ENCODE results near the gene PIM3.

The PIM3 gene
- long read RNA-seq, donor 1, transcript PIM3-201 (6 exons, 2,369 nt) = major isoform, 12 of 48 reads
- long read RNA-seq, donor 1, partial matches to known transcripts = 36 of 48 reads
- long read RNA-seq, donor 1, other reads (novel, unspliced or antisense) = 0 of 48 reads
- long read RNA-seq, donor 2, transcript PIM3-201 (6 exons, 2,369 nt) = major isoform, 10 of 30 reads
- long read RNA-seq, donor 2, partial matches to known transcripts = 20 of 30 reads
- long read RNA-seq, donor 2, other reads (novel, unspliced or antisense) = 0 of 30 reads
- long read RNA-seq, donor 3, transcript PIM3-201 (6 exons, 2,369 nt) = major isoform, 8 of 8 reads
- long read RNA-seq, donor 3, partial matches to known transcripts = 0 of 8 reads
- long read RNA-seq, donor 3, other reads (novel, unspliced or antisense) = 0 of 8 reads
- long read RNA-seq, donor 4, transcript PIM3-201 (6 exons, 2,369 nt) = major isoform, 6 of 6 reads
- long read RNA-seq, donor 4, partial matches to known transcripts = 0 of 6 reads
- long read RNA-seq, donor 4, other reads (novel, unspliced or antisense) = 0 of 6 reads
- long read RNA-seq, donor 5, transcript PIM3-201 (6 exons, 2,369 nt) = major isoform, 23 of 23 reads
- long read RNA-seq, donor 5, partial matches to known transcripts = 0 of 23 reads
- long read RNA-seq, donor 5, other reads (novel, unspliced or antisense) = 0 of 23 reads
- long read RNA-seq, donor 6, transcript PIM3-201 (6 exons, 2,369 nt) = major isoform, 15 of 15 reads
- long read RNA-seq, donor 6, partial matches to known transcripts = 0 of 15 reads
- long read RNA-seq, donor 6, other reads (novel, unspliced or antisense) = 0 of 15 reads
- long read RNA-seq, donor 7, transcript PIM3-201 (6 exons, 2,369 nt) = major isoform, 17 of 44 reads
- long read RNA-seq, donor 7, partial matches to known transcripts = 27 of 44 reads
- long read RNA-seq, donor 7, other reads (novel, unspliced or antisense) = 0 of 44 reads
- long read RNA-seq, donor 8, transcript PIM3-201 (6 exons, 2,369 nt) = major isoform, 8 of 8 reads
- long read RNA-seq, donor 8, partial matches to known transcripts = 0 of 8 reads
- long read RNA-seq, donor 8, other reads (novel, unspliced or antisense) = 0 of 8 reads

GRCh38 chr22:49960159-49961004, at the start of gene PIM3:
PIM3 (plus strand) TSS chr22:49960772; CDS start chr22:49960948, 176 bp downstream.
- peak; percentile 96 for DNase-seq

DNA sequence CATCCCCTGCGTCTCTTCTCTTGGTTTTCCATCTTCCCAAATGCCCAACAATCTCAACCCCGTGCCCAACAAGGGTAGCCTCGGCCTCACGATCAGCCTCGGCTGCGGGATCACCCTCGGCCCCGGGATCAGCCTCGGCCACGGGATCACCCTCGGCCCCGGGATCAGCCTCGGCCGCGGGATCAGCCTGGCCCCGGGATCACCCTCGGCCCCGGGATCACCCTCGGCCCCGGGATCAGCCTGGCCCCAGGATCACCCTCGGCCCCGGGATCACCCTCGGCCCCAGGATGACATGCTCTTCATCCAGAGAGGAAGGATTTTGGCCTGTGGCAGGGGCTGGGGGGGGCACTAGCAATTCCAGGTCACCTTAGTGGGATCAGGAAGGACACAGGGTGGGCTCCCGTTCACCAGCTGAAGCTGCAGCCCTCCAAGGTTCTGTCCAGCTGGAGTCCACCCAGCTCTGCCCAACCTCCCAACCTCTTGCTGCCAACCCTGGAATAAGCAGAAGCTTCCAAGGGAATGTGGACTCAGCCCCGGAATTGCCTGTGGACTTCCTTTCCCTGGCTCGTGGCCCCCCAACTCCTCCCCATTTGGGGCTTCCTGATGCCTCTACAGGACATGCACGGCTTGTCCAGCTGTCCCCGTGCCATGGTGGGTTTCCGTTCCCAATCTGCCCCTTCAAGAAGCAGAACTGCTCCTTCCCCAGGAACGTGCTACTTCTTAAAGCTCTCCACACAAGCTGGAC, 48.5 kb upstream of the PIM3 start:
- DNase-seq = no peak

DNA sequence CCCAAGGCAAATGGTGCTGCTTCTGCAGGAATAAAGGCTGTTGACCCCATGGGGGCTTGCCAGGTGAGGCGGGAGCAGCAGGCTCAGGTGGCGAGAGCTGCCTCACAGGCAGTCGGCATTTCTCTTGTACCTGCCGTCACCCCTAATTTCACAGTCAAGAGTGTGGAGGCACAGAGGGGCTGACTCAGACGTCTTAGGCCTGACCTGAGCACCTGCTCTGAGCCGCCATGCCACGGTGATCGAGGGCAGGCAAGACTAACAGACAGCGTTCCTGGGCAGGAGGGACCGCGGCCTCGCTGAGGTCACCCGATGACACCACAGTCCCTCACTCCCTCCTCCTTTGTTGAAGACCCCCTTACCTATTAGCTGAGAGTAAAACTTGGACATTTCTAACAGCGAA, 47.5 kb upstream of the PIM3 start:
- DNase-seq = no peak

- no peak for DNase-seq
Measured at GRCh38 chr22:49913446-49913845, 47.1 kb upstream of the PIM3 start.

DNA sequence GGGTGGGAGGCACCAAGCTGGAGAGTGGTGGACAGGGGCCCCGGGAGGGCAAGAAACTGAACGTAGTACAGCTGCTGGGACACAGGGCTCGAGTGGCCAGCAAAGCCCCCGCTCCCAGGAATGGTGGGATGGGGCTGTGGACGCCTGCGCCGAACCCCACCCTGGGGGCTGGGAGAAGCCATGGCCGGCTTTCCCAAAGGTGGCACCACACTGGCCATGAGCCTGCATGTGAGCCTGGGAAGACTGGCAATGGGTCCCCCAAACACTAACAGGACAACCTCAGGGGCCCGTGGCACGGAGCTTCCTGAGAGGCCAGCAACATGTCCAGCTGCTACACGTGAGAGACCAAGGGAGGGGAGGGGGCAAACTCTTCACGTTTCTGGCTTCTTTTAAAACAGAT, 46.3 kb upstream of the PIM3 start:
- no peak for DNase-seq

- DNase-seq = no peak
Measured at GRCh38 chr22:49915610-49916009, 45.0 kb upstream of the PIM3 start.

DNA sequence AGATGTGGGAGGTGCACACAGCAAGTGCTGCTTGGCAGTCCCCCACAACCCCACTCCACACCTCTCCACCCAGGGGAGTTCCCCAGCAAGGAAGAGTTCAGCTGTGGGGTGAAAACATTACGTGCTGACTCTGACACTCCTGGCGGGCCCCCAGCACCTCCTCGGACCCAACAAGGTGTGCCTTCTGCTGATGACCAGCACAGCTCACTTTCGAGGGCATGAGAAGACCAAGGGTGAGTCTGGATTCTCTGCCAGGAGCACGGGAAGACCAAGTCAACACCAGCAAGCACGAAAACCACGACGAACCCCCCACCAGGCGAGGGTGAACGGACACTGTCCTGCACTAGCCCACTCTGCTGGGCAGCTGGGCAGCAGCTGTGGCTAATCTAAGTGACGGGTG, 43.7 kb upstream of the PIM3 start:
- DNase-seq = no peak

DNA sequence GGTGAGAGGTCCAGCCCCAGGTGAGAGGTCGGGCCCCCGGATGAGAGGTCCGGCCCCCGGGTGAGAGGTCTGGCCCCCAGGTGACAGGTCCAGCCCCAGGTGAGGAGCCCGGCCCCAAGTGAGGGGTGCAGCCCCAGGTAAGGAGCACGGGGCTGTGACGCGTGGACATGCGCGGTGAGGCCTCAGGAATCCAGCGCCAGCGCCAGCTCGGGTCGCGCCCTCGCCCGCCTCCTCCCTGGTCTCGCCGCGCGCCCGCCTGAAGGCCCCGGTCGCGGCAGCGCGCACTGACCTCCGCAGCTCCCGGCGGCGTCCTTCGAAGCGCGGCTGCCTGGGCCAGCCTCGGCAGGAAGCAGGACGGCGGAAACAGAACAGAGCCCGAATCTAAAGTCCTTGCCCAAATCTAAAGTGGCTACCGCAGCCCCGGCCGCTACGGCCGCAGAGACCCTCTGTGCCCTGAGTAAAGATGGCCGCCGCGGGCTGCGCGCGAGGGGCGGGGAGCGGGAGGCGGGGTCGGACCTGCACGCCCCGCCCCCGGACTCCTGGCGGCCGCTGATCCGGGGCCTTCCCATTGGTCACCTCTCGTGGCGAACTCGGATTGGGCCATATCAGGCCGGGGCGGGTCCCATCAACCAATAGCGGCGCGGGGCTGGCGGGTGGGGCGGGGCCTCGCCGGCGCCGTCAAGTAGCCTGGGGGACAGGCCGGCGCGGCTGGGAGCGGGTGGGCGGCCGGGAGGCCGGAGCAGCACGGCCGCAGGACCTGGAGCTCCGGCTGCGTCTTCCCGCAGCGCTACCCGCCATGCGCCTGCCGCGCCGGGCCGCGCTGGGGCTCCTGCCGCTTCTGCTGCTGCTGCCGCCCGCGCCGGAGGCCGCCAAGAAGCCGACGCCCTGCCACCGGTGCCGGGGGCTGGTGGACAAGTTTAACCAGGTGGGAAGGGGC, 42.3 kb upstream of the PIM3 start, which contains the start of the genes ALG12 and CRELD2:
TSS of gene ALG12 (minus strand) at position 465 of the 937 bp plus-strand sequence. CDS start 4,673 bp downstream, outside the sequence.
TSS of gene CRELD2 (plus strand) at position 661 of the 937 bp plus-strand sequence. CDS start at position 797, 136 bp downstream.
- DNase-seq = peak; percentile 99

- no peak for DNase-seq
Measured at GRCh38 chr22:49918911-49919881, 41.4 kb upstream of the PIM3 start.

- DNase-seq = no peak
Measured at GRCh38 chr22:49920859-49921258, 39.7 kb upstream of the PIM3 start.

DNA sequence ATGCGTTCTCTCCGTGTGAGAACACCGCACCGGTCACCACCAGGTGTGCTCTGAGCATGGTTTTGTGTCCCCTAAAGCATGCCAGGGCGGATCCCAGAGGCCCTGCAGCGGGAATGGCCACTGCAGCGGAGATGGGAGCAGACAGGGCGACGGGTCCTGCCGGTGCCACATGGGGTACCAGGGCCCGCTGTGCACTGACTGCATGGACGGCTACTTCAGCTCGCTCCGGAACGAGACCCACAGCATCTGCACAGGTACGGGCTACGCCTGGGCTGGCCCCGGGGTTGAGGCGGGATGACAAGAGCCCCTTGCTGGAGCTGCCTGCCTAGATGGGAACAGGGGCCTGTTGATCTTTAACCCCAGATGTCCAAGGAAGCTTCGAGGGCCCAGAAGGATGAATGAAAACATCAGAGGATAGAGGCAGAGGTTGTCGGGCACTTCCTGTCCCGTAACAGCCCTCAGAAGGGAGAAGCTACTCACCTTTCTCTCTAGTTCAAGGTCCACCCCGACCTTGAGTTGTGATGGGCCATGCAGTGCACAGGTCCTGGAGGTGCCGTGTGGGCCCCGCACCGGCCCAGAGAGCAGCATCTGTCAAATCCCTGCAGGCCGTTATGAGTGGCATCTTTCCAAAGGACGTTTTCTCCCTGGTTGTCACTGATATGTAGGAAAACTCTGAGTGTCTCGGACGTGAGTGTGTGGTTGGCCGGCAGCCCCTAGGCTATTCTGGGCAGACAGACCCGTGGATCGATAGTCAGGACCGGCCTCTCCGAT, 38.9 kb upstream of the PIM3 start:
- no peak for DNase-seq

- DNase-seq = no peak
Measured at GRCh38 chr22:49922484-49922883, 38.1 kb upstream of the PIM3 start.

GRCh38 chr22:49922926-49923325, 37.6 kb upstream of the PIM3 start:
- no peak for DNase-seq

DNA sequence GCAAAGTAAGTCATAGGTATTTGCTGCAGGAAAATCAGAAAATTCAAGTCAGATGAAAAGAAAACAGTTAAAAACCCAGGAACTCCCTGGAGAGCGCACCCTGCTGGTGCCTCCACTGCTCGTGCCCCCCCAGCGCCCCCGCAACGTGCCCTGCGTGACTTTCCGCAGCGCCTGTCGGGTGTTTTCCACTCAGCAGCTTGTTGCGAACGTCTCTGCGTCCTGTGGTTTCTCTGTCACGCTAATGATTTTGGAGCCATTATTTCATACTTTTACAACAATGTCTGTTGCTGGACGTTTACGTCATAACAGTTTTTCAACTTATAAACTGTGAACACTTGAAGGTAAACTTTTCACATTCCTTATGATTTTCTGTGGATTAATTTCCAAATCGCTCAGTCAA, 37.1 kb upstream of the PIM3 start:
- no peak for DNase-seq

DNA sequence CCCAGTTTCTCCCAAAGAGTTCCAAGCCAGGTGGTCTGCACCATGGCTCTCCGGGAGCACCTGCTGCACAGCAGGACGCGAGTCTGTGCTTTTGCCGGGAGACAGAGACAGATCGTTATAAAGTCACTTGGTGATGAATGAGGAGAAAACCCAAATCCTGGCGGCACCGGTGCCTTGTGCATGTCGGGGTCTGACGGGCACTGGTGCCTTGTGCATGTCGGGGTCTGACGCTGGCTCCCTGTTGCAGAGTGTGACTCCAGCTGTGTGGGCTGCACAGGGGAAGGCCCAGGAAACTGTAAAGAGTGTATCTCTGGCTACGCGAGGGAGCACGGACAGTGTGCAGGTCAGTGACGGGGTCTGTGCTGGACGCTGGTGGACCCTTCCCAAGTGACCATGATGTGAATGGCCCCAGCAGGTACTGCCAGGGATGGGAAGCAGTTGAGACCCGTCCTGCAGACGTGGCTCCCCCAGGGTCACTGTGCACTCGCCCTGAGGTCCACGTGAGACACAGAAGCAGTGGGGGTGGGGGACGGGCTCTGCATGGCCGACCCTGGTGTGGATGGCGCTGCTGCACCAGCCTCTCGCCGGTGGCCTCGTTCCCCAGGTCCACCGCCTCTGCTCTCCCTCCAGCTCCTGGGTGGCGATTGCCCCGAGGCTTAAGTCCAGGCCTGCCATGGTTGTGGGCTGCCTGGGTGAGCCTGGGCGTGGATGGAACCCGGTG, 36.3 kb upstream of the PIM3 start:
- DNase-seq = no peak

GRCh38 chr22:49925525-49926128, 34.9 kb upstream of the PIM3 start:
- no peak for DNase-seq

GRCh38 chr22:49926916-49927315, 33.7 kb upstream of the PIM3 start:
- DNase-seq = no peak
